Measurements from ENCODE around the gene KCTD21. TPM values are rescaled to one million over a fixed set of nuclear protein-coding genes. Genes with fewer than 3 reads are reported as not detected.

The KCTD21 gene
- polyA plus RNA-seq, 5 donors = 8.9 to 10.1 (median 9.7) TPM

GRCh38 chr11:78220218-78221157 is 32.1 kb upstream of the KCTD21 start:
- DNase-seq = no peak

GRCh38 chr11:78219493-78220217 is 31.2 kb upstream of the KCTD21 start:
- DNase-seq = no peak

- DNase-seq = no peak
Measured at GRCh38 chr11:78218707-78219492, 30.5 kb upstream of the KCTD21 start.

DNA sequence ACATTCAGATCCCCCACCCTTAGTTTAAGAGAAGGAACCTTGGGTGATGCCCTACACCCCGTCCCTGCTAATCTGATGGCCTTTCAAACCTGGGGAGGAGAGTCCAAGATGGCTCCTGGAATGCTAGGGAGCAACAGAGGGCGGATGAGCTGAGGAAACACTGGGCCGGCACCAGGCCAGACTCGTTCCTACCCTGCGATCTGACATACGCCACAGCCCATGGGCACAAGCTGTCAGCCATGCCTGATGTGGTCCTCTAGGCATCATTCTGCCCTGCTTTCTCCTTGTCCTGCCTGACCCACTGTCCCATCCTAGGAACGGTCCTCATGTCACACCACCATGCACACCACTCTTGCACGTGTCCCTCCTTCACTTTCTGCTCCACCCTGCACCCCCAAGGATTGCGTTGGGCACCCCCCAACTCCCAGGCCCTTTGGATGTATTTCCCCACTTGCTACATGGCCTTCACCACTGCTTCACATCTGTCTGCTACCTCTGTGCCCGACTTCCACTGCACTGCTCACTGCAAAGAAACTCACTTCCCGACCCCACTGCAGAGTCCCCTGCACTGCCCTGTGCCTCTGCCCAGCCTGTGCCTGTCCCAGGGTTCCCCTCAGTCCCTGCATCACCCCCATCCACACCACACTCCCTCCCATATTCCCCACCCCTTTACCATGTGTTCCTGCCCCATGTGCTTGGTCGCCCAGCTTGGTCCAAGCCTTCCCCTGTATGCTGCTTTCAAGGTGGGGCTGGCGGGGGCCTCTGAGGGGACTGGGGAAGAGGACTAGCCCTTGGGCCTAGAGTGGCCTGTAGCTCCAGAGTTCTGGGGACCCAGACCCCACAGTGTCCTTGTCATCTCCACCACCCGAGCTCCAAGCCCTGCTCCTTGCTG is 29.5 kb upstream of the KCTD21 start:
- no peak for DNase-seq

GRCh38 chr11:78216571-78217287 is 28.3 kb upstream of the KCTD21 start:
- DNase-seq = no peak

DNA sequence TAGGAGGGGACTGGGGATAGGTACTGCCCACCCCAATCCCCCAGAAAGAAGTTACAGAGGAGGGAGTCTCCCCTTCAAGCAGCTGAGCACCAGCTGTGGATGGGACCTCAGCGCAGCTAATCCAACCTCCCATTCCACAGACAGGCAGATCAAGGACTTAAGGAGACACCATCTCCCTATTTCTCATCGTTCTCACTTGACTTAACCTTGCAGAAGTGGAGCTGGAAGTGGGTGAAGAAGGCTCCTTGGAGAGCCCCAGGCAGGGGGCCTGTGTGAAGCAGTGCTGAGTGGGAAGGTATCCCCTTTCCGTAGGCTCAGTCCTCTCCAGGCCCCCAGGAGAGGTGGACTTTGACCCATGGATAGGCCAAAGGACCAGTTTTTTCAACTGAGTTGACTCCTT is 27.6 kb upstream of the KCTD21 start:
- DNase-seq = no peak

DNA sequence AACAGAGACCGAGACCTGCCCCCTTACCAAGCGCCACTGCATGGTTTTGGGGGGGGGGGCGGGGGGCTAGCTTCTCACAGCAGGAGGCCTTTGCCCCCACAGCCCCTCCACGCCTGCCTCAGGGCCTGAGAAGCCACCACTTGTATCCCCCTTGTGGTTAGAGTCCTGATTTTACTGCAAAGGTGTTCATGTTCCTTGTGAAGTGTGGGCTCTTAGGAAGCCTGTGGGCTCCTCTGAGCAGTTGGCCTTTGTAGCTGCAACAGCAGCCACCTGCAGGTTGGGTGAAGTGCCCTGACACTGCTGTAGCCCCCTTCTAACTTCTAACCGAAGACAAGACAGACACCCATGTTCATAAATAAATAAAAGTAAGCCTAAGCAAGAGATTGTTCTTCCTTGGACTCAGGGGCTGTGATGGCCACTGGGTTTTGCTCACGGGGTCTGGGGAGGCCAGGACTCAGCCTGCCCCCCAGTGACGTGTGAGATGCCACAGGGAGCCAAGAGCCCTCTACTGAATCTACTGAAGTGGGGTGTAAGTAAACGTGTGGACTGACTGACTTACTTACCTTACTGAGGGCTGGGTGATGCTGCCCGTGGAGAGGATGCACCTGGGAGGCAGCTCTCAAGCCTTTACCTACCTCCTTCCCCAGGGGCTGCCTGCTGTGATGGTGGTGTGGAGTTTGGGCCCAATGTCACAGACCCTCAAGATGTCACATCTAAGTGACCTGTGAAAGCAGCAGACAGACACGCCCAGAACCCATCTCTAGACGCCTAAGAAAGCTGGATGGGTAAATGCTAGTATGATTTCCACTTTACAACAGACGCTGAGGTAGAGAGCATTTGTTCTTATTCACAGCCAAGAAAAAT is 26.1 kb upstream of the KCTD21 start:
- no peak for DNase-seq

DNA sequence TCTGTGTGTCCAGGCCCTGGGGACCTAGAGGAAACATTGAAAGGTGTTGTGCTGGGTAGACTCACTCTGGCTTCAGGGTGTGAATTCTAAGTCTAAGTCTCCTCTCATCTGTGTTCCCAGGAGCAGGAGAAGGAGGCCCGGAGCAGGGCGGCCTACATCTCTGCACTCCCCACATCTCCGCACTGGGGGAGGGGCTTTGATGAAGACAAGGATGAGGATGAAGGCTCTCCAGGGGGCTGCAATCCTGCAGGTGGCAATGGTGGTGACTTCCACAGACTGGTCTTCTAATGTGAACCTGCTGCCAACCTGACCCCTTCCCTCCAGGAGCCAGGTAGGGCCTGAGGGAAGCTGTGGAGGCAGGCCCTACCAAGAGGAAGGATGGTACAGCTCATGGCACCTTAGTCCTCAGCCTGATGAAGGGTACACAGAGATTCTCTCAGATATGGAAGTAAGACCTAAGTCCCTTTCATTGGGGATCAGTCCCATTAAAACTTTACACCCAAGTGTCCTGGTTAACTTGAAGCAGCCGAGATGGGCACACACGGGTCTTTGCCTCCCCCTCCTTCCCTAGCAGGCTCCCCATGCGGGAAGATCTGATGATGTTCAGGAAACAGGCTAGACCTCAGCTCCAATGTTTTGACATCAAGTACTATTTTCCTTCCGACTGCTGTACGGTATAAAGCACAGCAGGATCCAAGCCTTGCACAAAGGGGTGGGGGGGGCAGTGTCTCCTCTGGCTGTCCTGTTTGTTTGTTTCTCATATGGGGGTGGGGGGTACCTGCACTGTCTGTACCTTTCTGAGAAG is 25.3 kb upstream of the KCTD21 start:
- no peak for DNase-seq

- DNase-seq = no peak
Measured at GRCh38 chr11:78212586-78213371, 24.4 kb upstream of the KCTD21 start.

- no peak for DNase-seq
Measured at GRCh38 chr11:78211565-78211964, 23.1 kb upstream of the KCTD21 start.

- no peak for DNase-seq
Measured at GRCh38 chr11:78210000-78210608, 21.7 kb upstream of the KCTD21 start.

DNA sequence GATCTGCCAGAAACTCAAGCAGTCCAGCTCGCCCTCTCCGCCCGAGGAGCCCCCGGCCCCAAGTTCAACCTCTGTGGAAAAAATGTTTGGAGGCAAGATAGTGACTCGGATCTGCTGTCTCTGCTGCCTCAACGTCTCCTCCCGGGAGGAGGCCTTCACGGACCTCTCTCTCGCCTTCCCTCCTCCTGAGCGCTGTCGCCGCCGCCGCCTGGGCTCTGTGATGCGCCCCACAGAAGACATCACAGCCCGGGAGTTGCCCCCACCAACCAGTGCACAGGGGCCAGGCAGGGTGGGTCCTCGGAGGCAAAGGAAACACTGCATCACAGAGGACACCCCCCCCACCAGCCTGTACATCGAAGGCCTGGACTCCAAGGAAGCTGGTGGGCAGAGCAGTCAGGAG is 21.1 kb upstream of the KCTD21 start:
- no peak for DNase-seq

DNA sequence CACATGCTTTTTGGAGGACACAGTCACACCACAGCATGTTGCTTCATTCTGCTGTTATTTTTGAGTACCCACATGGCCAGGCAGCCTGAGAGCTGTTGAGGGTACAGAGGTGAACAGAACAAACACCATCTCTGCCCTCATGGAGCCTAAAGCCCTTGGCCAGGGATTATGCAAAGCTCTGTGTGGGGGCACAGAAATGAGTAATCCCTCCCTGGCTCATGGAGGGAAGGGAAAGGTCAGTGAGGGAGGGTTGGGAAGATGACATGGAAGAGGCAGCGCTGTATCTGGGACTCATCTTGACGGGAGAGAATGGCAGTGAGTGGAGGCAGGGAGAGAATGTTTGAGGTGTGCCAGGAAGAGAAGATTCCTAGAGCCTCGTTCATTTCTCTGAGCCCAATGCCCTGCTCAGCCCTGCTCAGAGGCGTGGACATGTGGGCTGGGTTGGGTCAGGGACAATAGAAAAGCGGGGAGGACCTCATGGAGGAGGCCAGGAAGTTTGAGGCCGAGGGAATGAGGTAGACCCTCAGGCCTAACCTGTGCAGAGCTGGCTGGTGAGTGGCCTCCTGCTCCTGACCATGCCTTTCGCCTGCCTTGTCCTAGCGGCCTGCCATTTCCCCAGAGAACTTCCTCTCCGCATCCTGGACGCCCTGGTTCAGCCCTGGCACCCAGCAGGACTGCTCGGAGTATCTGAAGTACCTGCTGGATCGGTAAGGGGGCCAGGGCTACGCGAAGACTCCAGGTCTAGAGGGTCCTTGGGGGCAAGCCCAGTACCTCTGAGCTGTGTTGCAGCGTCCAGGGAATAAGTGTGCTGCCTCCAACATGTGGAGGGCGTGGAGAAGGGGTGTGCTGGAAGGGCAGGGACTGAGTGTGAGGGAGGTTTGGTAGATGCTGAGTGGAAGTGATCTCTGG is 20.1 kb upstream of the KCTD21 start:
- DNase-seq = no peak

GRCh38 chr11:78207532-78208256 is 19.3 kb upstream of the KCTD21 start:
- no peak for DNase-seq

DNA sequence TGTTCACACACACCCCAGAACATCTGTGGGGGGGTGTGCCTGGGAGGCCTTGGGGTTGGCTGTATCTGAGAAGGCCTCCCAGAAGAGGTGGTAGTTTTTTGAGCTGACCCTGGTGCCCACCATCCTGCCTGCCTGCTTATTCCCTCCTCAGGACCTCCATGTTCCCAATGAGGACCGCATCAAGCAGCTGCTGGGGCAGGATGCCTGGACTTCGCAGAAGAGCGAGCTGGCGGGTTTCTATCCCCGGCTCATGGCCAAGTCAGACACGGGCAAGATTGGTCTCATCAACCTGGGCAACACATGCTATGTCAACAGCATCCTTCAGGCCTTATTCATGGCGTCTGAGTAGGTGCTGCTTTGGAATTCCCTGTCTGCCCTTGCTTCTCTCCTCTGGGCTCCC is 17.3 kb upstream of the KCTD21 start:
- no peak for DNase-seq
